Measurements from ENCODE around the gene JRKL. TPM values are rescaled to one million over a fixed set of nuclear protein-coding genes. Genes with fewer than 3 reads are reported as not detected.

JRKL gene
- total and polyA plus RNA-seq, 2 of the 13 experiments (the other 11 are each of a cell fraction or from before 2014, with no cell fraction given): 3.2 to 4.5 TPM

- TF ChIP-seq PBX2 (CRISPR knock-in tag; IDR thresholded peaks at IDR 0.05) (no peak), ZNF276 (CRISPR knock-in tag; IDR thresholded peaks at IDR 0.05; ENCODE audit: low read depth) (peak; percentile 63; the same call in 1 of the 2 replicates), ZNF20 (CRISPR knock-in tag; IDR thresholded peaks at IDR 0.05) (no peak), ZNF350 (CRISPR knock-in tag; IDR thresholded peaks at IDR 0.05; ENCODE audit: borderline replicate concordance, low read depth) (peak; percentile 21; the same call in 1 of the 2 replicates), PHF20 (CRISPR knock-in tag; IDR thresholded peaks at IDR 0.05) (peak; percentile 72), DDIT3 (CRISPR knock-in tag; IDR thresholded peaks at IDR 0.05) (no peak), NFKBIZ (CRISPR knock-in tag; IDR thresholded peaks at IDR 0.05) (no peak), ZNF430 (CRISPR knock-in tag; IDR thresholded peaks at IDR 0.05) (peak; percentile 36; the same call in 1 of the 2 replicates), ZBTB25 (CRISPR knock-in tag; IDR thresholded peaks at IDR 0.05) (no peak), ZFP90 (CRISPR knock-in tag; IDR thresholded peaks at IDR 0.05; ENCODE audit: borderline replicate concordance) (peak; percentile 36; the same call in 1 of the 2 replicates), ZNF703 (CRISPR knock-in tag; IDR thresholded peaks at IDR 0.05; ENCODE audit: borderline replicate concordance) (0 out of 2 replicates have a peak, but pooled peaks have one; percentile 37), ZNF331 (CRISPR knock-in tag; IDR thresholded peaks at IDR 0.05) (peak; percentile 54; the same call in 1 of the 2 replicates), ZNF275 (CRISPR knock-in tag; IDR thresholded peaks at IDR 0.05; ENCODE audit: borderline replicate concordance) (peak; percentile 76; the same call in 1 of the 2 replicates), HMG20A (CRISPR knock-in tag; IDR thresholded peaks at IDR 0.05; ENCODE audit: borderline replicate concordance) (no peak; the same call in 1 of the 2 replicates), ZNF142 (CRISPR knock-in tag; IDR thresholded peaks at IDR 0.05) (no peak), ZNF136 (CRISPR knock-in tag; IDR thresholded peaks at IDR 0.05; ENCODE audit: low read depth) (peak; percentile 75; the same call in 1 of the 2 replicates)
Measured at GRCh38 chr11:96389720-96390487, at the start of gene JRKL, which contains the start of gene CCDC82 (continued).

All from HepG2 (cell line).